Adrenal gland (tissue), 12 donors: ENCODE data around the gene HMCN2. TPM values are rescaled to one million over a fixed set of nuclear protein-coding genes. Genes with fewer than 3 reads are reported as not detected.

Source experiments
- DNase-seq, 7 donors: peaks; one replicate each; pipeline ENCODE4 v3.0.0-alpha.2; 2019 to 2020
- H3K27ac ChIP-seq, 5 donors: fragments of 200-600 bp; sonication (generic) in 4 of 5; 1 replicate in 3 of 5; 2 replicates in 2 of 5; pipeline versions ENCODE4 v1.5.1 to v1.8.0; 2016 to 2020; ENCODE audit warnings: mild to moderate bottlenecking in 1 of 5
- H3K27me3 ChIP-seq: fragments of 200-600 bp; 2 replicates; pipeline ENCODE4 v1.8.0; 2021
- H3K36me3 ChIP-seq, 2 donors: fragments of 200-600 bp; replicated peaks in 1 of 2; 1 replicate in 1 of 2; 2 replicates in 1 of 2; pipeline versions ENCODE4 v1.5.1 to v1.8.0; 2018 to 2022
- H3K4me1 ChIP-seq, 2 donors: fragments of 200-600 bp; replicated peaks in 1 of 2; 1 replicate in 1 of 2; 2 replicates in 1 of 2; pipeline versions ENCODE4 v1.5.1 to v1.8.0; 2018 to 2021
- H3K4me3 ChIP-seq, 4 donors: fragments of 200-600 bp; sonication (generic) in 3 of 4; one replicate each; pipeline ENCODE4 v1.5.1; 2016 to 2018
- H3K9me3 ChIP-seq, 3 donors: fragments of 200-600 bp; sonication (generic) in 1 of 3; replicated peaks in 1 of 3; 1 replicate in 2 of 3; 2 replicates in 1 of 3; pipeline versions ENCODE4 v1.5.1 to v1.8.0; 2016 to 2021
- CTCF ChIP-seq, 6 experiments: fragments of 450-650 bp in 4 of 6; fragments of 200-600 bp in 2 of 6; sonication (generic) in 1 of 6; IDR thresholded peaks; 1 replicate in 5 of 6; 2 replicates in 1 of 6; pipeline versions ENCODE4 v1.5.1 to v1.8.0; 2016 to 2021; ENCODE audit warnings: antibody characterized with exemption in 6 of 6, mild to moderate bottlenecking in 2 of 6, moderate library complexity in 1 of 6
- POLR2A ChIP-seq, 2 donors: fragments of 450-650 bp; IDR thresholded peaks; one replicate each; pipeline ENCODE4 v1.6.1; 2017; ENCODE audit warnings: antibody characterized with exemption in 2 of 2, mild to moderate bottlenecking in 2 of 2, moderate library complexity in 1 of 2
- WGBS, 4 donors: extraction: QIAGEN DNeasy Blood & Tissue Kit in 2 of 4; methylation state at CpG; one replicate each; pipeline versions ENCODE4 v1.1.5 to v1.1.7; 2013 to 2017; 5-methylcytosine and 5-hydroxymethylcytosine counted together
- intact Hi-C, 2 donors: fragments of 100-400 bp; cut with DNase I; formaldehyde crosslinking; loops; one replicate each; pipeline versions ENCODE4 v1.14.1 to v1.15.0; 2022 to 2023
- polyA plus RNA-seq, 3 donors: library from polyadenylated mRNA; stranded (reverse); fragments of 200-250 nt in 2 of 3; fragments of 350-450 nt in 1 of 3; fragmentation: Illumina TruSeq in 1 of 3; extraction: RNeasy Lipid Tissue Mini Kit (QIAGEN cat#74804) in 1 of 3; gene quantifications; one replicate each; pipeline ENCODE4 v1.2.3, GENCODE V29; 2013 to 2014
- total RNA-seq, 9 donors: library from RNA; depleted of rRNA in 4 of 9; stranded (reverse); fragments of >200 nt in 4 of 9; fragments of 120-200 nt in 1 of 9; fragmentation: NEBNext Ultra II Directional in 1 of 9; extraction: Animal tissue kit (Norgen Biotek cat#: 25700) in 1 of 9; gene quantifications; one replicate each; pipeline versions ENCODE4 v1.1.0 to v1.2.4, GENCODE V29; 2013 to 2023
- donor health status: healthy with polysubstance abuse.
- donor health status: Bipolar disorder and iron deficiency.
- donor health status: DM: yes; HTN: yes; CAD: no.
- donor health status: DM: no; HTN: no; CAD: no.
- donor health status: DM: no; HTN: no; CAD: no.
- donor health status: DM: yes; HTN: yes; CAD: no.

The HMCN2 gene
- total and polyA plus RNA-seq, 12 donors: 0.05 to 25.8 (median 0.42) TPM; not detected in 1

- 86 to 91% (median 90%) methylated on average over 3 of the region's 3 CpGs for WGBS, 4 donors
- no peak overlapping the region for H3K4me3 ChIP-seq
- no peaks in the 10 kb centered on the region for H3K4me1 ChIP-seq
- intact Hi-C loops: no loop called here
- H3K27ac ChIP-seq: no peak overlapping the region
- H3K27me3 ChIP-seq: no peaks in the 10 kb centered on the region
- TF ChIP-seq POLR2A (IDR thresholded peaks at IDR 0.05) (no peak), CTCF (IDR thresholded peaks at IDR 0.05) (no peak)
- no peak for DNase-seq
- no peaks in the 10 kb centered on the region for H3K36me3 ChIP-seq
- H3K9me3 ChIP-seq: no peaks in the 10 kb centered on the region
Observed at GRCh38 chr9:130402243-130402642, 136.7 kb downstream of the HMCN2 start.

DNA sequence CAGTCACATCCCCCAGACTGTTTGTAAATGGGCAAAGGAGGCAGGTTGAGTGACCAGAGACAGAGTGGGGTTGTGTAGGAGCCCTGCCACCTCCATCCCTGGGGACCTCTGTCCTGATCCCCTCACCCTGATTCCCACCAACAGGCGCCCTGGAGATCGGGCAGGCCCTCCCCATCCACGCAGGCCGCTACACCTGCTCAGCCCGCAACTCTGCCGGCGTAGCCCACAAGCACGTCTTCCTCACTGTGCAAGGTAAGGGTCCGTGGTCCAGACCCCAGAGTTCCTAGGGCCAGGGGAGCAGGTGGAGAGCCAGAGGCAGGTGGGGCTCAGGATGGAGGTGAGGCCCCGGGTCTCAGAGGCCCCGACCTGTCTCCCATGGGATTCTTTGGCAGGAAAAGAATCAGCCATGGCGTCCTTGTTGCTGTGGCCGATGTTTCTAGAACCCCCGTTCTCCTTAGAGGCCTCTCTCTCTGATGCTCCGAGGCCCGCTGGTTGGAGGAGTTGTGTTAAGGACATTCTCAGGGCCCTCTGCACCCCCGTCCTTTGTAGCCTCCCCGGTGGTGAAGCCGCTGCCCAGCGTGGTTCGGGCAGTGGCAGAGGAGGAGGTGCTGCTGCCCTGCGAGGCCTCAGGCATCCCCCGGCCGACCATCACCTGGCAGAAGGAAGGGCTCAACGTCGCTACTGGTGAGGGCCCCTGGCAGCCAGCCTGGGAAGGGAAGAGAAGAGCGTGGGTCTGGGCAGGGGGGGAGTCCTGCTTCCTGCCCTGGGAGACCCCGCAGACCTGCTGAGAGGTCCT is 137.3 kb downstream of the HMCN2 start:
- no peaks in the 10 kb centered on the region for H3K36me3 ChIP-seq
- no peak for TF ChIP-seq POLR2A (IDR thresholded peaks at IDR 0.05)
- no peak for TF ChIP-seq CTCF (IDR thresholded peaks at IDR 0.05)
- intact Hi-C loops: no loop called here

DNA sequence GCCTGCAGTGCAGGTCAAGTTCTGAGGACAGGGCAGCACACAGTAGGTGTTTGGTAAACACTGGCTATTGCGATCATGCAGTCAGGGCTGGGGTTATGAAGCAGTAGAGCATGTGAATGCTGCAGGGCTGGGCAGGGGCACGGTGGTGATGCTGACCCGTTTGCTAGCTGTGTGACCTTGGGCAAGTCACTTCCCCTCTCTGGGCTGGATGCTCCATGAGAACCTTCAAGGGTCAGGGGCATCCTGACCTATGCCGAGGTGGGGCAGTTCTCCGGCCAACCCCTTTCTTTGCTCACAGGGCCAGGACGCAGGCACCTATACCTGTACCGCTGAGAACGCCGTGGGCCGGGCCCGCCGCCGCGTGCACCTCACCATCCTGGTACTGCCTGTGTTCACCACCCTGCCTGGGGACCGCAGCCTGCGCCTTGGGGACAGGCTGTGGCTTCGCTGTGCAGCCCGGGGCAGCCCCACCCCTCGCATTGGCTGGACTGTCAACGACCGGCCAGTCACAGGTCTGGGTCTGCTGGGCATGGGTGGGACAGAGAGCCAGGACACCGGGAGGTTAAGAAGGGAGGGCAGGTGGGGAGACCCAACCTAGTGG is 140.2 kb downstream of the HMCN2 start:
- intact Hi-C loops: no loop called here
- no peak for DNase-seq
- no peaks in the 10 kb centered on the region for H3K4me1 ChIP-seq
- H3K4me3 ChIP-seq: no peak overlapping the region
- TF ChIP-seq CTCF (IDR thresholded peaks at IDR 0.05) (no peak), POLR2A (IDR thresholded peaks at IDR 0.05) (no peak)
- H3K27ac ChIP-seq: no peak overlapping the region
- no peaks in the 10 kb centered on the region for H3K27me3 ChIP-seq
- no peaks in the 10 kb centered on the region for H3K9me3 ChIP-seq
- 86 to 96% (median 92%) methylated on average over 5 to 22 of the region's 22 CpGs for WGBS, 4 donors
- H3K36me3 ChIP-seq: no peaks in the 10 kb centered on the region

More for the DNA sequence above, 137.3 kb downstream of the HMCN2 start:
- H3K27ac ChIP-seq: no peak overlapping the region
- H3K27me3 ChIP-seq: no peaks in the 10 kb centered on the region
- H3K4me3 ChIP-seq: no peak overlapping the region
- WGBS, 4 donors: 67 to 82% (median 80%) methylated on average over 4 to 28 of the region's 28 CpGs
- no peaks in the 10 kb centered on the region for H3K4me1 ChIP-seq
- DNase-seq: no peak
- H3K9me3 ChIP-seq: no peaks in the 10 kb centered on the region

DNA sequence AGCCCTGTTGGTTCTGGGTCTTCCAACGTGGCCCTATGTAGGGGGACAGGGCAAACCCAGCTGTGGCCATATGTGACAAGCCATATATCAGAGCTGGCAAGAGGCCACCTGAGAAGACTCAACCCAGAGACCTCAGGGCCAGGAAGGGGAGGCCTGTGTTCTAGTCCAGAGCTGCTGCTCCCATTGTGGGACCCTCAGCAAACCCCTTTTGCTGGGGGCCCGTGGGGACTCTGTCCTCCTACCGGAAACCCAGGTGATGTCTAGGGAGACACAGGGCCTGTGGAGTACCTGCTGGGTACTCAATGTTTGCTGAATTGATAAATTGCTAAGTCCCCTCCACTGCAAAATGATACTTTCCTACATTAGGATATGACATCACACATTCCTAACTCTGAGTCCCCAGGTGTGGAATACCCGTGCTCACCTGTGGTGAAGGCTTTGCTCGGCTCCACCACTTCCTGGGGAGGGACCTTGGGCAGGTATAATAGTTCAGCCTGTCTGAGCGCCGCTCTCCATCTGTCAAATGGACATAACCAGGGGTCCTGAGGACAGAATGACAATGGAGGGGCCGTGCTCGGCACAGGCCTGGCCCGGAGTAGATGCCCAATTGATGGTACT is 140.8 kb downstream of the HMCN2 start:
- 83 to 89% (median 85%) methylated on average over 10 of the region's 10 CpGs for WGBS, 4 donors
- intact Hi-C loops: no loop called here
- no peaks in the 10 kb centered on the region for H3K27me3 ChIP-seq
- H3K27ac ChIP-seq: no peak overlapping the region
- H3K4me3 ChIP-seq: no peak overlapping the region
- no peak for DNase-seq
- no peak for TF ChIP-seq CTCF (IDR thresholded peaks at IDR 0.05)
- no peak for TF ChIP-seq POLR2A (IDR thresholded peaks at IDR 0.05)
- no peaks in the 10 kb centered on the region for H3K4me1 ChIP-seq
- no peaks in the 10 kb centered on the region for H3K9me3 ChIP-seq
- no peaks in the 10 kb centered on the region for H3K36me3 ChIP-seq
